Stomach (tissue), 4 donors: ENCODE measurements around the gene FAM222B.

Source experiments
- CTCF ChIP-seq, 7 experiments: fragments of 450-650 bp in 4 of 7; fragments of 200-600 bp in 3 of 7; sonication (generic) in 3 of 7; IDR thresholded peaks; one replicate each; pipeline ENCODE4 v1.5.1; 2016 to 2019; ENCODE audit warnings: antibody characterized with exemption in 7 of 7, control low read depth in 2 of 7, mild to moderate bottlenecking in 1 of 7
- EP300 ChIP-seq: sonication (generic); formaldehyde crosslinking; IDR thresholded peaks from one replicate; pipeline ENCODE4 v1.6.1; 2017; ENCODE audit warnings: antibody characterized with exemption
- POLR2A ChIP-seq, 4 donors: fragments of 450-650 bp; IDR thresholded peaks; one replicate each; pipeline ENCODE4 v1.6.1; 2016; ENCODE audit warnings: antibody characterized with exemption in 4 of 4, control low read depth in 2 of 4, mild to moderate bottlenecking in 1 of 4, moderate library complexity in 1 of 4
- POLR2AphosphoS5 ChIP-seq, 3 donors: sonication (generic); formaldehyde crosslinking; IDR thresholded peaks; one replicate each; pipeline ENCODE4 v1.6.1; 2016; ENCODE audit warnings: antibody characterized with exemption in 3 of 3

- TF ChIP-seq POLR2AphosphoS5 (IDR thresholded peaks at IDR 0.05) = peak in 1 of 3 donors; percentile 75
- no peak for TF ChIP-seq CTCF (IDR thresholded peaks at IDR 0.05)
- TF ChIP-seq POLR2A (IDR thresholded peaks at IDR 0.05) = no peak
- no peak for TF ChIP-seq EP300
Measured at GRCh38 chr17:28807925-28808634, 34.5 kb downstream of the FAM222B start.
